Retinal pigment epithelial cell (primary cell): ENCODE measurements around the gene PLPP6.

Experiments used
- DNase-seq: peaks from one replicate; pipeline ENCODE4 v3.0.0-alpha.2; 2010; ENCODE audit warnings: low read depth
- H3K4me3 ChIP-seq: 2 replicates; pipeline ENCODE4 v1.5.1; 2011; ENCODE audit warnings: mild to moderate bottlenecking, low read length, control low read depth, moderate library complexity
- CTCF ChIP-seq: conservative IDR thresholded peaks from 2 replicates; pipeline ENCODE4 v1.5.1; 2011; ENCODE audit warnings: low read depth, low read length, control low read depth, inconsistent platforms

PLPP6 gene

DNA sequence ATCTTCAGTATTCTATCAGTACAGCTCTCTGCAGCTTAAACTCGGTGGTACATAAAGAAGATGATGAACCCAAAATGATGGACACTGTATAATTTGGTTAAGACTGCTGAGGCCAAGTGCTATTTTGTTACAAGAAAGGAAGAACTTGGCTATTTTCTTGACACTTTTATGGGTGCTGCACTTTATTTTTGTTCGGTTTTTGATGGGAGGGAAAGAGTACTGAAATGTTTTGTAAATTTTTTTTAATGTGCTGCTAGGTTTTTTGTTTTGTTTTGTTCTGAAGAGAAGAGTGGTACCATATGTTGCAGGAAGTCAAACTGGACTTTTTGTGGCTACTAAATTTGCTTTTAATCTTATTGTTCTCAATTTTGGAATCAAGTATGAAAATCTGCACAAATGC lies 43.9 kb downstream of the PLPP6 start:
- no peak overlapping the region for H3K4me3 ChIP-seq
- no peak for TF ChIP-seq CTCF
- no peak for DNase-seq

DNA sequence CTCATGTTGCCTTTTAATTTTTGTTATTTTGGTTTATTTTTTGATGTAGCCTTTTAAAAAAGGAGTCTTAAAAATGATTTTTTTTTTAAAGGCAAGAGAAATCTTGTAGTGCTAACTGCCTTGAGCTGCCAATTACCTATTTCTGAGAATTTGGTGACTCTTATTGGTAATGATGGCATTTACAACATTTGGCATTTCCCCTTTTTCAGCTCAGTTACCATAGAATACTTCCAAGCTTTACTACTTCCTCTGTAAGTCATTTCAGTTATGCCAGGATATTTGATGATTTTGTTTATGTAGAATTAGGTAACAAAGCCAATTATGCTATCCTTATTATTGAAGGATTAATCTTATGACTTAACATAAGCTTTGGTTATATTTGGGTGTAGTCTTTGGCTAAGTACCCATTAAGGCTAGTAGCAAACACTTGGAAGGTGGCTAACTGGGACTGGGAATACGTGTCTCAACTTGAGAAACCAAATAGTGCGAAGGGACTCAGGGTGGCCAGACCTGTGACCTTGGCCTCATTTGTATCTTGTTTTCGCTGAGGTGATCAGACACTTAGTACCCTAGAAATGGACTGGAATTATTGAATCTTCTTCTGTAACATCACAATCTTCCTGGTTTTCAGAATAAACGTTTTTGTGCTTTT lies 45.0 kb downstream of the PLPP6 start:
- TF ChIP-seq CTCF: no peak

DNA sequence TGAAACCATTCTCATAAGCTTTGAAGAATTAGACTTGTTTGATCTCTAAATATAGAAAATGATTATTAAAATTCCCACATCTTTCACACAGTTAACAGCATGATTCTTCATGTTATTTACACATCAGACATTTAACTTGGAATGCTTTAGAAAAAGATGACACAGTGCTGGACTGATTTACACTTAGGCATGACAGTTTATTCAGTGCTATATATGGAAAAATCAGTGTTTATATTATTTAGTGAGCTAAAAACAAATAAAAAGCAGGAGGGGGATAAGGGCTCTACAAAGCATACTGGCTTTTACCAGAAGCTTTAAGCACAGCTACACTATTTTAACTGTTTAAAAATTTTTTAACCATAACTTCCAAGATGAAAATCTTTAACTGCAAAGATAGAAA lies 47.3 kb downstream of the PLPP6 start:
- TF ChIP-seq CTCF: no peak
- H3K4me3 ChIP-seq: no peak overlapping the region
- DNase-seq: no peak

More for the DNA sequence above, 45.0 kb downstream of the PLPP6 start:
- no peak overlapping the region for H3K4me3 ChIP-seq
- no peak for DNase-seq

- no peak for TF ChIP-seq CTCF
These were observed 51.8 kb downstream of the PLPP6 start for GRCh38 chr9:4713849-4714248.

GRCh38 chr9:4714266-4715016 lies 52.3 kb downstream of the PLPP6 start:
- no peak overlapping the region for H3K4me3 ChIP-seq
- TF ChIP-seq CTCF: no peak
- DNase-seq: peak; percentile 45

More at GRCh38 chr9:4713849-4714248, 51.8 kb downstream of the PLPP6 start:
- H3K4me3 ChIP-seq: no peak overlapping the region
- no peak for DNase-seq
